ENCODE measurements around the gene LRRC8D. TPM values are rescaled to one million over a fixed set of nuclear protein-coding genes. Genes with fewer than 3 reads are reported as not detected.
"Not testable (repeated sequence)": the region's sequence is repeated elsewhere in the genome, so short reads cannot be mapped to it uniquely, and the experiment has no call there.

LRRC8D gene
- total RNA-seq, 2 donors from 2014 or later: 35.8 to 42.7 TPM

DNA sequence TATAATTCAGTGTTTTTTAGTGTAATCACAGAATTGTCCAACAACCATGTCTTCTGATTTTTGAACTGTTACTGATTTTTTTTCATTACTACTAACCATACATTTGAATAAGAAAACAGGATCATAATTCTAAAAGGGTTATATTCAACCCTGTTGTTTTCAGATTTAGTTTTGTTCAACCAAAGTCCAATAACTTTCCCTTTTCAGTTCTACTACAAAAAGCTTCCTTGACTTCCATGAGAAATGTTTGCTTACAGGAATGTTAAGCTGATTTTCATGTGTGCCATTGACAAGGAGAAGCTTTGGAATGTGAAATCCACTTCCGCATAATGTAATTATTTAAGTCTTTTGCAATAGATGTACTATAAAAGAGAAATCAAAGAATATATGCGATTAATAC is 102.1 kb downstream of the LRRC8D start:
- no peak for DNase-seq
- no peaks in the 10 kb centered on the region for H3K27me3 ChIP-seq
- intact Hi-C loops (cut with DNase I): no loop called here
- no peak overlapping the region for H3K9ac ChIP-seq (ENCODE audit: low read depth in 2 of 2, low read length in 2 of 2)
- no peak for TF ChIP-seq CTCF (IDR thresholded peaks at IDR 0.05)
- no peak overlapping the region for H3K27ac ChIP-seq
- no peaks in the 10 kb centered on the region for H3K4me1 ChIP-seq
- H3K9me3 ChIP-seq: no peaks in the 10 kb centered on the region
- no peaks in the 10 kb centered on the region for H3K36me3 ChIP-seq
- no peak overlapping the region for H3K4me3 ChIP-seq

- H3K27me3 ChIP-seq: no peaks in the 10 kb centered on the region
- no peak for TF ChIP-seq CTCF (IDR thresholded peaks at IDR 0.05)
- intact Hi-C loops (cut with DNase I): no loop called here
- DNase-seq: no peak
- no peaks in the 10 kb centered on the region for H3K4me1 ChIP-seq
- H3K9me3 ChIP-seq: no peaks in the 10 kb centered on the region
- H3K36me3 ChIP-seq: no peaks in the 10 kb centered on the region
- no peak overlapping the region for H3K27ac ChIP-seq
- no peak overlapping the region for H3K9ac ChIP-seq (ENCODE audit: low read depth in 2 of 2, low read length in 2 of 2)
- H3K4me3 ChIP-seq: no peak overlapping the region
Measured at GRCh38 chr1:89923517-89923916, 102.7 kb downstream of the LRRC8D start.

DNA sequence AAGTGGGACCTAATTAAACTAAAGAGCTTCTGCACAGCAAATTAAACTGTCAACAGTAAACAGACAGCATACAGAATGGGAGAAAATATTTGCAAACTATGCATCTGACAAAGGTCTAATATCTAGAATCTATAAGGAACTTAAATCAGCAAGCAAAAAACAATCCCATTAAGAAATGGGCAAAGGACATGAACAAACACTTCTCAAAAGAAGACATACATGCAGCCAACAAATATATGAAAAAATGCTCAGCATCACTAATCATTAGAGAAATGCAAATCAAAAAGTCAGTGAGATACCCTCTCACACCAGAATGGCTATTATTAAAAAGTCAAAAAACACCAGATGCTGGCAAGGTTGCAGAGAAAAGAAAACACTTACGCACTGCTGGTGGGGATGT is 103.2 kb downstream of the LRRC8D start:
- H3K36me3 ChIP-seq; H3K4me1 ChIP-seq; H3K27me3 ChIP-seq; H3K27ac ChIP-seq; H3K9ac ChIP-seq (ENCODE audit: low read depth in 2 of 2, low read length in 2 of 2); intact Hi-C loops (cut with DNase I); H3K4me3 ChIP-seq; H3K9me3 ChIP-seq; DNase-seq: not testable (repeated sequence)

GRCh38 chr1:89927049-89927448 is 106.2 kb downstream of the LRRC8D start:
- no peak for TF ChIP-seq CTCF (IDR thresholded peaks at IDR 0.05)
- Histone ChIP-seq H3K4me1 (no peaks in the 10 kb centered on the region), H3K4me3 (no peak overlapping the region), H3K9ac (ENCODE audit: low read depth in 2 of 2, low read length in 2 of 2) (no peak overlapping the region), H3K27me3 (no peaks in the 10 kb centered on the region), H3K9me3 (no peaks in the 10 kb centered on the region), H3K27ac (no peak overlapping the region), H3K36me3 (no peaks in the 10 kb centered on the region)
- DNase-seq: no peak
- intact Hi-C loops (cut with DNase I): no loop called here

DNA sequence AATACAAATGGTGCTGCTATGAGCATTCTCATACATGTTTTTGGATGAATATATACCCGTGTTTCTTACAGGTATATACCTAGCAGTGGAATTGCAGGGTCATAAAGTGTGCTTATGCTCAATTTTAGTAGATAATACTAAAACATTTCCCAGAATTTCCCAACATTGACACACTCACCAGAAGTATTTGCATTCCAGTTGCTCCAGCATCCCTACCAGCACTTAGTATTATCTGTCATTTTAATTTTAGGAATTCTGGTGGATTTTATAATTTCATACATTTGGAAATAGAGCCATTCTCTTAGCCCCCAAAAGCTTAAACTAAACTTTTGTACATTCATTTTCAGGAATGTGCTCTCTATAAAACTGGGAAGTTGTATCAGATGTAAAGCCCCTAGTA is 106.6 kb downstream of the LRRC8D start:
- TF ChIP-seq CTCF (IDR thresholded peaks at IDR 0.05): no peak

DNA sequence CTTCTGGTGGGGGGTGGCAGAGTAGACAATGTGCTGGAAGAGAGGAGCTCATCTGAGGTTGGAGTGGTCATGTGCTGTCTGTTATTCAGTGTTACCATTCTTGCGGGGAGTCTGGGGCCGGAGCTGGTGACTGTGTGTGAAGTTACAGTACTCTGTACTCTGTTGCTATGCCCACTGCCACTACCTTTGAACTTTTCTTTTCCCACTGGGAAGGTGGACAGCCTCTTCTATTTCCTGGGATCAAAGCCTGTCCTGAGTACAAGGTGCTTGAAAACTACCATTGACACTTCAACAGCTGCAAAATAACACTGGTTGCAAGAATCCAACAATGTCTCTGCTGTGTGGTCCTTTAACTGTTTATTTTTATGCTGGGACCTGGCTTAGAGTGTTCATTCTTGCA is 107.7 kb downstream of the LRRC8D start:
- intact Hi-C loops (cut with DNase I): no loop called here
- no peak for DNase-seq
- H3K27ac ChIP-seq: no peak overlapping the region
- no peaks in the 10 kb centered on the region for H3K36me3 ChIP-seq
- H3K9ac ChIP-seq (ENCODE audit: low read depth in 2 of 2, low read length in 2 of 2): no peak overlapping the region
- no peaks in the 10 kb centered on the region for H3K27me3 ChIP-seq
- H3K4me1 ChIP-seq: no peaks in the 10 kb centered on the region
- TF ChIP-seq CTCF (IDR thresholded peaks at IDR 0.05): no peak
- H3K4me3 ChIP-seq: no peak overlapping the region
- no peaks in the 10 kb centered on the region for H3K9me3 ChIP-seq

More for the DNA sequence above, 106.6 kb downstream of the LRRC8D start:
- Histone ChIP-seq H3K9ac (ENCODE audit: low read depth in 2 of 2, low read length in 2 of 2) (no peak overlapping the region), H3K27ac (no peak overlapping the region), H3K9me3 (no peaks in the 10 kb centered on the region), H3K4me3 (no peak overlapping the region), H3K36me3 (no peaks in the 10 kb centered on the region), H3K4me1 (no peaks in the 10 kb centered on the region), H3K27me3 (no peaks in the 10 kb centered on the region)
- intact Hi-C loops (cut with DNase I): no loop called here
- no peak for DNase-seq
